Omental fat pad (tissue), 4 donors: ENCODE measurements around the gene MAST4. TPM values are rescaled to one million over a fixed set of nuclear protein-coding genes. Genes with fewer than 3 reads are reported as not detected.

Source experiments
- ATAC-seq: fragments of 150-250 bp; one replicate; pipeline ENCODE4 v1.9.1; 2016; ENCODE audit warnings: mild to moderate bottlenecking, moderate library complexity; ENCODE audit not compliant: low FRiP score
- DNase-seq: peaks from one replicate; pipeline ENCODE4 v3.0.0-alpha.2; 2019; ENCODE audit warnings: low spot score
- total RNA-seq, 4 donors: library from RNA; depleted of rRNA; stranded (reverse); fragments of >200 nt; gene quantifications; one replicate each; pipeline ENCODE4 v1.1.0, GENCODE V29; 2016
- TF ChIP-seq, protein P1 (sequence below), 3 donors: fragments of 450-650 bp; IDR thresholded peaks; one replicate each; pipeline ENCODE4 v1.5.1; 2016 to 2017; ENCODE audit warnings: antibody characterized with exemption in 3 of 3, mild to moderate bottlenecking in 3 of 3, moderate library complexity in 2 of 3

The MAST4 gene
- total RNA-seq, 4 donors from 2014 or later, result 52.2 to 76.8 (median 57.3) TPM

DNA sequence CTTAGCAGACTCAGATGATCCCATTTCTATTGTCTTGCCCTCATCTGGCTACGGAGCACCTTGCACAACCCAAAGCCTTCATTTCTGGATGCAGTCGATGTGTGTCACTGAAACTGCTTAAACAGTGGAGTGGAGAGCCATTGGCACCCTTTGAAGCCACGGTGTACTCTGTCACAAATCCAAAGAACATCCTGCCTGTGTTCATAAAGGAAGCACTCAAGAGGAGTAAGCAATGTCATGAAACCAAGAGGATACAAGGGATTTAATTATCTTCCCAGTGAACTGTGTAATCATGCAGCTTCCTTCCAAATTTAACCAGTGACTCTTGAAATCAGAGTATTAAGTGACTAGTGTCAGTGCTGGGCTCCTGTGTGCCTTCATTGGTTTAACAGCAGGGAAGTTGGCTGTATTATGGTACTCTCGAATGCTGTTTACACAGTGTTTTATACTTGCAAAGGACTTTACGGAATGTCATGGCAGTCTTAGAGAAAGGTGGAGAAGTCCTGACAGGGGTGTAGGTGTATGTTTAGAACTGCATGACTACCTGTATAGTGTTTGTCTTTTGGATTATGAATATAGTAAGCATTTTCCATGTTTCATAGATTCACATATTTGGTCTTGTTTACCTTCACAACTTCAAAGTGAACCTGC is 558.5 kb downstream of the MAST4 start:
- DNase-seq (no peak), ATAC-seq (no peak)
- TF ChIP-seq, protein P1, sequence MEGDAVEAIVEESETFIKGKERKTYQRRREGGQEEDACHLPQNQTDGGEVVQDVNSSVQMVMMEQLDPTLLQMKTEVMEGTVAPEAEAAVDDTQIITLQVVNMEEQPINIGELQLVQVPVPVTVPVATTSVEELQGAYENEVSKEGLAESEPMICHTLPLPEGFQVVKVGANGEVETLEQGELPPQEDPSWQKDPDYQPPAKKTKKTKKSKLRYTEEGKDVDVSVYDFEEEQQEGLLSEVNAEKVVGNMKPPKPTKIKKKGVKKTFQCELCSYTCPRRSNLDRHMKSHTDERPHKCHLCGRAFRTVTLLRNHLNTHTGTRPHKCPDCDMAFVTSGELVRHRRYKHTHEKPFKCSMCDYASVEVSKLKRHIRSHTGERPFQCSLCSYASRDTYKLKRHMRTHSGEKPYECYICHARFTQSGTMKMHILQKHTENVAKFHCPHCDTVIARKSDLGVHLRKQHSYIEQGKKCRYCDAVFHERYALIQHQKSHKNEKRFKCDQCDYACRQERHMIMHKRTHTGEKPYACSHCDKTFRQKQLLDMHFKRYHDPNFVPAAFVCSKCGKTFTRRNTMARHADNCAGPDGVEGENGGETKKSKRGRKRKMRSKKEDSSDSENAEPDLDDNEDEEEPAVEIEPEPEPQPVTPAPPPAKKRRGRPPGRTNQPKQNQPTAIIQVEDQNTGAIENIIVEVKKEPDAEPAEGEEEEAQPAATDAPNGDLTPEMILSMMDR (IDR thresholded peaks at IDR 0.05), result no peak

DNA sequence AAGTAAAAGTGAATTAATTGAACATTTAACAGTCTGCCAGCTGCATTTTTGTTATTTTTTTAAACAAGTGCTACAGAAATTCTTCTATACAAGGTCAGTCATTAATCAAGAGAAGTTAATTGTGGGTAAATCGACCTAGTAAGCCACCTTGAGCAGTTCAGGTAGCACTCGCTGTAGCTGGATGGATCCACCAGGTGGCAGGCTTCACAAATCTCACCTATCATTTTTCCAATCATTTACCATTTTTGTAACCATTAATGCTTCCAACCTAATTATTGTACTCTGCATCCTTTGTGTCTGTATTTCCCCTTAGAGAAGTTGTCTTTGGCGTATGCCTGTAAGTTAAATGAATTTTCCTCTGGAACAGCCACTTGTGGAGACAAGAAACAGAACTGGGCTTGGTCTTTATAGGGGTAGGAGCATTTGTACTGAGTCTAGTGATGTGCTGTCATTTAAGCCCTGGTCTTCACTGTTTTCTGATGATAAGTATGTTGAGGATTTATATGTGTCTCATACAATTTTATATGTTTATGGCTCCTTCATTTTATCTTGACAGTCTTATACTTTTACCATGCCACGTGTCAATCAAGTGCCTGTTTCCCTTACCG is 560.9 kb downstream of the MAST4 start:
- ATAC-seq (no peak), DNase-seq (no peak)
- TF ChIP-seq, protein P1 (IDR thresholded peaks at IDR 0.05), result peak in 1 of 3 donors; percentile 12

DNA sequence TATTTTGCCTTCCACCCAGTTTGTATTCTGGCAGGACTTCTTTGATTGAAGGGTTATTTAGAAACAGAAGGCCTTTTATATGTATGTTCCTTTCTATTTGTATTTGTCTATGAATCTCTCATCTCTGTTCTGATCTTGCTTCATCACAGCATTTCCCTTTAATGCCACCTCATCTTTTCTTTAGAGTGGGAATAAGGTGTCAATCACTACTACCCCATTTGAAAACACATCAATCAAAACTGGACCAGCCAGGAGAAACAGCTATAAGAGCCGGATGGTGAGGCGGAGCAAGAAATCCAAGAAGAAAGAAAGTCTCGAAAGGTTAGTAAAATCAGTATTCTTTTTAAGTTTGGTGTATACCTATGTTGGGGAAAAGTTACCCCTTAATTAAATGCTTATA is 564.1 kb downstream of the MAST4 start:
- ATAC-seq, result no peak
- no peak for DNase-seq
- TF ChIP-seq, protein P1 (IDR thresholded peaks at IDR 0.05), result no peak

DNA sequence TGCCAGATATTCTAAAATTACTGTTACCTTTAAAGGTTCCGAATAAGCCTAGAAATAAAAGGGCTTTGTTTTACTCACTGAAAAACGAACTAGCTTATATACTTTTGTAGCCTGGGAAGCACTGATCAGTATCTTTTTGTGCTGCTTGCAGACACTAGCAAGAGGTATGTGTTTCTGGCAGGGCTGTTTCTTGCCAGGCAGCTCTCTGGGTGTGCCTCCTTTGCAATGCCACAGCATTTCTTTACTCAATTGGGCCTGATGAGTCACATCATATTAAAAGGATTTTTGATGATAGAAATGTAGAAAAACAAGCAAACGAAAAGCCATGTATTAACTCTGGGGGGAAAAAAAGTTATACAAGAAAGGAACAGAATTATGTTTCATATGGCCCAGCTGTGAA is 564.8 kb downstream of the MAST4 start:
- ATAC-seq, result peak; percentile 62
- DNase-seq, result no peak
- TF ChIP-seq, protein P1 (IDR thresholded peaks at IDR 0.05), result no peak

DNA sequence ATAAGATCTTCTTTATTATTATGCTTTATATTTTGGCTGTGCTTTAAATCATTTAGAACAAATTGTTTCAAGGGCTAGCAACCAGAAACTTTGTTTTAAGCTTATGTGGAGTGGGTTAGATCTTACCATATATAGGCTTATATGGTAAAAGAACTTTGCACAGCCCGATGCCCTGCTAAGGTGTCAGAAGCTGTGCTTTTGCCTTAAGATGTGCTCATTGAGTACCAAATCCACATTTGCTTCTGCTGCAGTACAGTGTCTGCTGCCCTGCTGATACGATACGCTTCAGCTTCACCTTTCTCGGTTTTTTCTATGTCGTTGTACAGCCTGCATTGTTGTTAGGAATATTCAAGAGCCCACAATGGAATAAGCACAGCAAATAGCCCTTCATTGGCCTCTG is 565.6 kb downstream of the MAST4 start:
- DNase-seq (no peak), ATAC-seq (no peak)
- TF ChIP-seq, protein P1 (IDR thresholded peaks at IDR 0.05), result no peak

DNA sequence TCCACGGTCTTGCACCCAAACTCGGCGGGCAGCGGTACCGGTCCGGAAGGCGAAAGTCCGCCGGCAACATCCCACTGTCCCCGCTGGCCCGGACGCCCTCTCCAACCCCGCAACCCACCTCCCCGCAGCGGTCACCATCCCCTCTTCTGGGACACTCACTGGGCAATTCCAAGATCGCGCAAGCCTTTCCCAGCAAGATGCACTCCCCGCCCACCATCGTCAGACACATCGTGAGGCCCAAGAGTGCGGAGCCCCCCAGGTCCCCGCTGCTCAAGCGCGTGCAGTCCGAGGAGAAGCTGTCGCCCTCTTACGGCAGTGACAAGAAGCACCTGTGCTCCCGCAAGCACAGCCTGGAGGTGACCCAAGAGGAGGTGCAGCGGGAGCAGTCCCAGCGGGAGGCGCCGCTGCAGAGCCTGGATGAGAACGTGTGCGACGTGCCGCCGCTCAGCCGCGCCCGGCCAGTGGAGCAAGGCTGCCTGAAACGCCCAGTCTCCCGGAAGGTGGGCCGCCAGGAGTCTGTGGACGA is 567.1 kb downstream of the MAST4 start:
- no peak for DNase-seq
- ATAC-seq, result no peak
- TF ChIP-seq, protein P1 (IDR thresholded peaks at IDR 0.05), result no peak
